HG03060 (cell line): Measurements from ENCODE around the gene HLA-A.

Experiments
- ATAC-seq: cut with Tn5 transposase; IDR thresholded peaks from one replicate; pipeline ENCODE4 v1.9.1; 2021; ENCODE audit warnings: low read depth, moderate number of reproducible peaks; ENCODE audit not compliant: unreplicated experiment

HLA-A gene

DNA sequence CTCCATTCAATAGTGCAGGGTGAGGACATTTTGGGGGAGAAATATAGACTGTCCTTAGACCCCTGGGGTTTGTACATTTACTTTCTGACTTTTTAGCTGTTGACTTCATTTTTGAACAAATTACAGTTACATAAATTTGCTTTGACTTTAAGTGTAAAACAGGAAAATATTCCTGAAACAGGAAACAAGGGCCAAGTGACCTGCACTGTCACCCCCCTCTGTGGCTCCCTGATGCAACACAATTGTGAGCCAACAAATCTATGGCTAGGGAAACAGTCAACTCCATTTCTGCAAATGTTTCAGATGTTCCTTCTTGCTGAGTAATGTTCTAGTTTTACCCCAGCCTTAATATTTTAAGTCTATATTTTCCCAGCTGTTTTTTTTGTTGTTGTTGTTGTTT is 39.8 kb downstream of the HLA-A start:
- ATAC-seq = no peak

DNA sequence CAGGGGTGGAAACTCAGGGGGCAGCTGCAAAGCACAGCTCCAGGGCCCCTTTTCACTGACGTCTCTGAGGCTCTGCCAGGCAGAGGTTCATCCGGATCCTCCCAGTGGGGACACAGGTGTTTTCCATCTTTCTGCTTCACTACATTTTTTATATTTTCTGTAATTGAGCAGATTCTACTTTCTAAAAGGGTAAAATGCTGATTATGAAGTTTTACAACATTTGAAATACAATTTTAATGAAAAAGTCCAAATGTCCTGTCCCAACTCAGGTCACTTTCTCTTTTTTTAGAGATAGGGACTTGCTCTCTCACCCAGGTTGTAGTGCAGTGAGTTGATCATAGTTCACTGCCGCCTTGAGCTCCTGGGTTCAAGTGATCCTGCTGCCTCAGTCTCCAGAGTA is 41.9 kb downstream of the HLA-A start:
- ATAC-seq = no peak

DNA sequence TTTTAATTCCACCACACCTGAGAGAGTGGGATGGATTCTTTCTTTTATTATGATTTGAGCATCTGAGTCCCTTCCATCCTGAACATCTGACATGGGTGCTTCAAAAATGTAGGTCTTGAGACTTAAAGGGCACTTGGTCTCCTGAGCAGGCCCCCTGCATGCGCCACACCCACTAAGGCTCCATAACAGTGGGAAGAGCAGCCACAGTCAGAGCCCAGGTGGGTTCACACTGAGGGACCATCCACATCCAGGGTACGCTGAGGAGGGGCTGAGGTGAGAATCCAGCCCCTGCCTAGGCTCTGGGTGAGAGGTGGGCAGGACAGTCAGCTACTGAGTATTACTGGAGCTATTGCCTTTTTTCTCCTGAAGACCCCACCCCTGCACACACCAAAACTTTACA is 42.7 kb downstream of the HLA-A start:
- no peak for ATAC-seq

DNA sequence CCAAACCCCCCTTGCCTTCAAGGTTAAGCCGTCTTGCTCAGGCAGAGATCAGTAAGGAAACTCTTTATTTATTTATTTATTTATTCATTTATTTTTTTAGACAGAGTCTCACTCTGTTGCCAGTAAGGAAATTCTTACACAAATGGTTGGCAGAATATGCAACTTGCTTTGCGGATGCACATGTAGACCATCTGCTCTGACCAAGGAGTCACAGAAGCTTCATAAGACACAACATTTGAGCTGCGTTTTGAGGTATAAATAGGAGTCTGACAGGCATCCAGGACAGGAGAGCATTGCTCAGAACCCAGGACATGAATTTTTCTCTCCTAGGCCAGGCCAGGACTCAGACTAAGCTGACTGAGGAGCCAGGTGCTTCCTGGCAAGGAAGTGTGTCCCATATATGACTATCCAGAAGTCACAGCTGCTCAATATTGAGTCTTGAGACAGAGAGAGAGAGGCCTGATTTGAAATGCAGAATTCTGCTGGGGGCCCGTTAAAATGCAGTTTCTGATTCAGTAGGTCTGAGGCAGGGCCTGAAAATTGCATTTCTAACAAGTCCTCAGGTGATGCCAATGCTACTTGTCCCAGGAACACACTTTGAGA is 43.9 kb downstream of the HLA-A start:
- no peak for ATAC-seq

DNA sequence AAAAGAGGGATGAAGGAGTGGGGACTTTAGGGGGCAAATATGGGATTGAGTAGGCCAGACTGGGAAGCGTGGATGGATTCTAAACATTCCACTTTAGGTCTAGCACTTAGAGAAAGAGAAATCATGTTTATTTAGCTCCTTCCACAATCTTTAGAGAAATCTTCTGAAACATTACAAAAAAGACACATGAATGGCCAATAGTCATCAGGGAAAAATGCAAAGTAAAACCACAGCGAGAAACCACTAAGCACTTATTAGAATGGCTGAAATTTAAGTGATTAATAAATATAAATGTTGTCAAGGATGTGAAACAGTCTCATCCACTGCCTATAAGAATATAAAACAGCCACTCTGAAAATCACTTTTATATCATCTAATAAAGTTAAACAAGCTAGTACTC is 46.9 kb downstream of the HLA-A start:
- no peak for ATAC-seq

DNA sequence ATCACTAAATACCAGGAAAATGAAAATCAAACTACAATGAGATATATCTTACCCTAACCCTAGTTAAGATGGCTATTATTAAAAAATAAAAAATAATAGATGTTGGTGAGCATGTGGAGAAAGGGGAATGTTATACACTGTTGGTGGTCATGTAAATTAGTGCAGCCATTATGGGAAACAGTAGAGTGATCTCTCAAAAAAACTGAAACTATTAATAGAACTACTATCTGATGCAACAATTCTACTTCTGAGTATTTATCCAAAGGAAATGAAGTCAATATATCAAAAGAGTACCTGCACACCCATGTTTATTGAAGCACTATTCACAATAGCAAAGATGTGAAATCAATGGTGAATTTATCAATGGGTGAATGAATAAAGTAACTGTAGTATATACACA is 48.6 kb downstream of the HLA-A start:
- ATAC-seq = no peak

DNA sequence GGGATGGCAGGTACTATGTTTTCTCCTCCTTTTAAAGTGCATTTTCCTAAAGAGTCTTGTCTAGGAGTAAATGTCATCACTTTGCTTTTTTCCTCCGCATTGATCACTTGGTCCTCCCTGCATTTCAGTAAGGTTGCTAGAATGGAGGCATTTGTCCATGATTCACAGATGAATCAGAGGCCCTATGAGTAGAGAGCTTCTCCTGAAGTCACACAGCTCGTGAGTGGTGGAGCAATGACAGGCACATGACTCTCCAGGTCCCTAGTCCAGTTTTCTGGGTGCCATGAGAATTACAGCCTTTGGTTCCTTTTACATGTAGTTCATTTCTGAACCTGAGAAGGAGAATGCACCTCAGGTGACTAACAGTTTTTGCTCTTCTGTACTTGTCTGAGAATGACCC is 50.5 kb downstream of the HLA-A start:
- ATAC-seq = no peak

DNA sequence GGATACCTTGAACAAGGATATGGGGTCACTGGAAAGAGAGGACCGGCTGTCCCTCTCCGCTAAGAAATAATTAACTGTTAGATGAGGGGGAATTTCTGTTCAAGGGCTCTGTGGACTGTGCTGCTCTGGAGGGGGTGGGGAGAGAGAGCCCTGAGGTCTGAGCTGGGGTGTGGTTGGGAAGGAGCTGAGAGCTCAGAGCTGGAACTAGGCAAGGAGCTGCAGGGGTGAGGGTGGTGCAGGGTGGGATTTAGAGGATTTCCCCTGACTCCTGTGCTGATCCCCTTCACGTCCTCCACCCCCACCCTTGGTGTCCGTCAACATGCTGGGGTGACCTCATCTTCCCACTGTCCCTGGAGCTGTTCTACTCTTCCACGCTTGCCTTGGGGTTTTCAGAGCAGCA is 52.5 kb downstream of the HLA-A start:
- no peak for ATAC-seq

DNA sequence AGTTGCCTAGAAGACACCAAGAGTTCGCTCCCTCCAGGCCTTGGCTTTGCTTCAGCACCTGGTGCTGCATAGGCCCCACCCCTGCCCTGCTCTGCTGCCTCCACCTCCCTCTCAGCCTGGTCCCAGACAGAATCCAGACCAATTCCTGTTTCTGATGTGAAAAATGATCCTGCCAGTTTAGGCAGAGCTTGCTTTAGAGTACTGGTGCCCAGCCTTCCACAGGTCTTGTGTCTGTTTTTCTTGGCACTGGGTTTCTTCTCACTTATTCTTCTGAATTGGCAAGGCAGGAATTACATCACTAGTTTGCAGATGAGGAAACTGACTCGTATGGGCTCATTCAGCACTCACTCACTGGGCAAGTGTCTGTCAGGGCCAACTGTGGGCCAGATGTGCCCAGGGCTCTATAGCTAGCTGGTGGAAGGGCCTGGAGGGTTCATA is 53.0 kb downstream of the HLA-A start:
- no peak for ATAC-seq
